Skeletal muscle tissue (tissue), 4 donors: ENCODE data around the gene ZNF2. TPM values are rescaled to one million over a fixed set of nuclear protein-coding genes. Genes with fewer than 3 reads are reported as not detected.
A peak's percentile ranks its signal among the peaks of the same experiment; 100 is the strongest.

Experiments used
- H3K27ac ChIP-seq: one replicate; pipeline ENCODE4 v1.7.0; 2013; ENCODE audit warnings: mild to moderate bottlenecking, low read depth, low read length, inconsistent platforms
- H3K27me3 ChIP-seq, 3 donors: one replicate each; pipeline ENCODE4 v1.7.0; 2013; ENCODE audit warnings: low read length in 3 of 3; ENCODE audit not compliant: control insufficient read depth in 3 of 3, insufficient read depth in 3 of 3
- H3K36me3 ChIP-seq, 3 donors: one replicate each; pipeline ENCODE4 v1.7.0; 2013; ENCODE audit warnings: low read length in 3 of 3; ENCODE audit not compliant: control insufficient read depth in 3 of 3, insufficient read depth in 3 of 3
- H3K4me1 ChIP-seq, 3 donors: one replicate each; pipeline ENCODE4 v1.7.0; 2013; ENCODE audit warnings: low read length in 3 of 3, mild to moderate bottlenecking in 3 of 3; ENCODE audit not compliant: control insufficient read depth in 3 of 3, insufficient read depth in 3 of 3
- H3K4me3 ChIP-seq, 3 donors: one replicate each; pipeline ENCODE4 v1.7.0; 2013; ENCODE audit warnings: low read length in 3 of 3
- H3K9ac ChIP-seq, 3 donors: one replicate each; pipeline ENCODE4 v1.7.0; 2013; ENCODE audit warnings: low read length in 3 of 3, mild to moderate bottlenecking in 3 of 3, moderate library complexity in 2 of 3, low read depth in 1 of 3
- H3K9me3 ChIP-seq, 3 donors: one replicate each; pipeline ENCODE4 v1.7.0; 2013; ENCODE audit warnings: low read length in 3 of 3; ENCODE audit not compliant: control insufficient read depth in 3 of 3
- total RNA-seq: library from RNA; depleted of rRNA; stranded (reverse); fragments of >200 nt; gene quantifications from one replicate; pipeline ENCODE4 v1.2.3, GENCODE V29; 2014
- donor health status: Osteomylitis.

Gene ZNF2
- total RNA-seq, 1 donor from 2014 or later: 8.4 TPM

- Histone ChIP-seq H3K27ac (no peak overlapping the region), H3K9me3 (peaks cover 0 to 2% (median 0%) of the 10 kb centered on the region in 3 donors), H3K27me3 (peaks cover 0 to 4% (median 3%) of the 10 kb centered on the region in 3 donors), H3K36me3 (peaks cover 0 to 3% (median 3%) of the 10 kb centered on the region in 3 donors), H3K4me1 (peaks cover 0 to 10% (median 4%) of the 10 kb centered on the region in 3 donors), H3K9ac (no peak overlapping the region), H3K4me3 (no peak overlapping the region)
Observed at GRCh38 chr2:95203911-95204310, 38.3 kb downstream of the ZNF2 start.

- H3K4me3 ChIP-seq: no peak overlapping the region
- H3K27ac ChIP-seq: no peak overlapping the region
- peaks cover 0 to 3% (median 1%) of the 10 kb centered on the region in 3 donors for H3K27me3 ChIP-seq
- H3K36me3 ChIP-seq: peaks cover under 1 to 7% (median 4%) of the 10 kb centered on the region in 3 donors
- no peak overlapping the region for H3K9ac ChIP-seq
- peaks cover 0 to 10% (median 4%) of the 10 kb centered on the region in 3 donors for H3K4me1 ChIP-seq
- peaks cover 0 to 2% (median 0%) of the 10 kb centered on the region in 3 donors for H3K9me3 ChIP-seq
Observed at GRCh38 chr2:95204396-95204795, 38.8 kb downstream of the ZNF2 start.

GRCh38 chr2:95206096-95206495, 40.5 kb downstream of the ZNF2 start:
- Histone ChIP-seq H3K36me3 (peaks cover 3 to 17% (median 6%) of the 10 kb centered on the region in 3 donors), H3K27ac (no peak overlapping the region), H3K9ac (no peak overlapping the region), H3K27me3 (no peaks in the 10 kb centered on the region), H3K9me3 (peaks cover 0 to 2% (median under 1%) of the 10 kb centered on the region in 3 donors), H3K4me3 (peak overlapping the region in 1 of 3 donors; percentile 73), H3K4me1 (peaks cover 0 to 10% (median 4%) of the 10 kb centered on the region in 3 donors)

- Histone ChIP-seq H3K36me3 (peaks cover 12 to 27% (median 18%) of the 10 kb centered on the region in 3 donors), H3K27ac (peak within 1 kb of the TSS; percentile 67), H3K9ac (peak within 1 kb of the TSS; percentile 76 to 82 (median 79)), H3K4me3 (peak within 1 kb of the TSS; percentile 73 to 86 (median 85)), H3K9me3 (peaks cover 2 to 11% (median 4%) of the 10 kb centered on the region in 3 donors), H3K27me3 (no peaks in the 10 kb centered on the region), H3K4me1 (peaks cover 0 to 10% (median 4%) of the 10 kb centered on the region in 3 donors)
Observed at GRCh38 chr2:95207111-95207961, 41.7 kb downstream of the ZNF2 start, which contains the start of gene ZNF892. TSS of gene ZNF892 (plus strand) at chr2:95207521. CDS start at chr2:95207816, 295 bp downstream.

- Histone ChIP-seq H3K4me1 (peaks cover 0 to 10% (median 4%) of the 10 kb centered on the region in 3 donors), H3K4me3 (peak overlapping the region; percentile 73 to 86 (median 85)), H3K27me3 (no peaks in the 10 kb centered on the region), H3K27ac (no peak overlapping the region), H3K9me3 (peaks cover 2 to 18% (median 6%) of the 10 kb centered on the region in 3 donors), H3K9ac (peak overlapping the region in 2 of 3 donors; percentile 76 to 79), H3K36me3 (peaks cover 16 to 35% (median 25%) of the 10 kb centered on the region in 3 donors)
Observed at GRCh38 chr2:95208106-95208505, 42.5 kb downstream of the ZNF2 start.

GRCh38 chr2:95215018-95215612, 49.5 kb downstream of the ZNF2 start:
- no peak overlapping the region for H3K27ac ChIP-seq
- H3K36me3 ChIP-seq: peaks cover 35 to 68% (median 60%) of the 10 kb centered on the region in 3 donors
- H3K9ac ChIP-seq: no peak overlapping the region
- peaks cover 33 to 80% (median 40%) of the 10 kb centered on the region in 3 donors for H3K9me3 ChIP-seq
- H3K4me1 ChIP-seq: no peaks in the 10 kb centered on the region
- peak overlapping the region in 1 of 3 donors; percentile 1 for H3K4me3 ChIP-seq
- no peaks in the 10 kb centered on the region for H3K27me3 ChIP-seq

- H3K4me3 ChIP-seq: no peak overlapping the region
- H3K36me3 ChIP-seq: peaks cover 12 to 27% (median 14%) of the 10 kb centered on the region in 3 donors
- H3K4me1 ChIP-seq: no peaks in the 10 kb centered on the region
- no peak overlapping the region for H3K27ac ChIP-seq
- H3K27me3 ChIP-seq: no peaks in the 10 kb centered on the region
- peaks cover 23 to 44% (median 32%) of the 10 kb centered on the region in 3 donors for H3K9me3 ChIP-seq
- no peak overlapping the region for H3K9ac ChIP-seq
Observed at GRCh38 chr2:95220449-95220848, 54.8 kb downstream of the ZNF2 start.

GRCh38 chr2:95225658-95226057, 60.0 kb downstream of the ZNF2 start:
- no peak overlapping the region for H3K27ac ChIP-seq
- peaks cover 5 to 12% (median 9%) of the 10 kb centered on the region in 3 donors for H3K9me3 ChIP-seq
- H3K27me3 ChIP-seq: no peaks in the 10 kb centered on the region
- peaks cover 0 to 9% (median 0%) of the 10 kb centered on the region in 3 donors for H3K36me3 ChIP-seq
- H3K9ac ChIP-seq: no peak overlapping the region
- H3K4me1 ChIP-seq: no peaks in the 10 kb centered on the region
- no peak overlapping the region for H3K4me3 ChIP-seq

- Histone ChIP-seq H3K4me3 (no peak overlapping the region), H3K27ac (no peak overlapping the region), H3K9ac (no peak overlapping the region), H3K27me3 (no peaks in the 10 kb centered on the region), H3K36me3 (peaks cover 0 to 2% (median 0%) of the 10 kb centered on the region in 3 donors), H3K4me1 (no peaks in the 10 kb centered on the region), H3K9me3 (peaks cover 0 to 10% (median 9%) of the 10 kb centered on the region in 3 donors)
Observed at GRCh38 chr2:95231723-95232122, 66.1 kb downstream of the ZNF2 start.
